GM23338 (cell line): ENCODE data around the gene CHORDC1. TPM values are rescaled to one million over a fixed set of nuclear protein-coding genes. Genes with fewer than 3 reads are reported as not detected.

ENCODE experiments used
- ATAC-seq: fragments of 200-7000 bp; cut with Tn5 transposase; 3 replicates; pipeline ENCODE4 v1.9.1; 2020
- DNase-seq: peaks from one replicate; pipeline ENCODE4 v3.0.0-alpha.2; 2015; ENCODE audit warnings: low spot score
- H2AFZ ChIP-seq: fragments of 200-600 bp; sonication (generic); 2 replicates; pipeline ENCODE4 v1.8.0; 2016; ENCODE audit warnings: antibody characterized with exemption, mild to moderate bottlenecking, moderate library complexity
- H3F3A ChIP-seq: fragments of 200-600 bp; sonication (generic); replicated peaks from 2 replicates; pipeline ENCODE4 v1.8.0; 2017; ENCODE audit warnings: antibody characterized with exemption, mixed run types, low read depth
- H3K27ac ChIP-seq: fragments of 200-600 bp; sonication (generic); 2 replicates; pipeline ENCODE4 v1.6.1; 2016; ENCODE audit warnings: low read depth
- H3K27me3 ChIP-seq: fragments of 200-600 bp; sonication (generic); 2 replicates; pipeline ENCODE4 v1.8.0; 2016; ENCODE audit warnings: mild to moderate bottlenecking, mixed run types, moderate library complexity; ENCODE audit not compliant: insufficient read depth
- H3K36me3 ChIP-seq: fragments of 200-600 bp; sonication (generic); 2 replicates; pipeline ENCODE4 v1.8.0; 2016; ENCODE audit warnings: mild to moderate bottlenecking; ENCODE audit not compliant: insufficient read depth
- H3K4me1 ChIP-seq: fragments of 200-600 bp; sonication (generic); 2 replicates; pipeline ENCODE4 v1.8.0; 2016; ENCODE audit warnings: mild to moderate bottlenecking, moderate library complexity; ENCODE audit not compliant: insufficient read depth
- H3K4me2 ChIP-seq: fragments of 200-600 bp; sonication (generic); 2 replicates; pipeline ENCODE4 v1.7.1; 2017; ENCODE audit warnings: mixed run types
- H3K4me3 ChIP-seq: fragments of 200-600 bp; sonication (generic); 2 replicates; pipeline ENCODE4 v1.6.1; 2016; ENCODE audit warnings: mixed run types
- H3K79me2 ChIP-seq: fragments of 200-600 bp; sonication (generic); replicated peaks from 2 replicates; pipeline ENCODE4 v1.8.0; 2017; ENCODE audit warnings: mild to moderate bottlenecking; ENCODE audit not compliant: insufficient read depth
- H3K9me2 ChIP-seq: fragments of 200-600 bp; sonication (generic); 2 replicates; pipeline ENCODE4 v1.8.0; 2017; ENCODE audit not compliant: insufficient read depth
- H4K20me1 ChIP-seq: fragments of 200-600 bp; sonication (generic); replicated peaks from 2 replicates; pipeline ENCODE4 v1.8.0; 2017; ENCODE audit warnings: mild to moderate bottlenecking; ENCODE audit not compliant: insufficient read depth
- H3K27ac Mint-ChIP-seq: 2 replicates; pipeline ENCODE4 v1.8.0; 2020; ENCODE audit warnings: inconsistent platforms, mild to moderate bottlenecking, moderate library complexity, mixed read lengths
- H3K27me3 Mint-ChIP-seq: 3 replicates; pipeline ENCODE4 v1.8.0; 2022; ENCODE audit warnings: low read depth, mild to moderate bottlenecking, moderate library complexity, mixed read lengths, inconsistent platforms; ENCODE audit not compliant: insufficient read depth, poor library complexity
- H3K36me3 Mint-ChIP-seq: 3 replicates; pipeline ENCODE4 v1.8.0; 2021; ENCODE audit warnings: low read depth, mild to moderate bottlenecking, inconsistent platforms, moderate library complexity, mixed read lengths
- H3K4me1 Mint-ChIP-seq: 3 replicates; pipeline ENCODE4 v1.8.0; 2020; ENCODE audit warnings: mild to moderate bottlenecking, inconsistent platforms, mixed read lengths
- H3K4me3 Mint-ChIP-seq: 3 replicates; pipeline ENCODE4 v1.8.0; 2021; ENCODE audit warnings: moderate library complexity, mild to moderate bottlenecking, inconsistent platforms, mixed read lengths
- H3K9me3 Mint-ChIP-seq: 3 replicates; pipeline ENCODE4 v1.8.0; 2020; ENCODE audit warnings: moderate library complexity, mild to moderate bottlenecking, inconsistent platforms, mixed read lengths
- CTCF ChIP-seq, 2 experiments: fragments of 200-600 bp in 1 of 2; sonication (generic) in 1 of 2; conservative IDR thresholded peaks; 2 replicates each; pipeline versions ENCODE4 v1.5.1 to v1.6.1; 2016 to 2017; ENCODE audit warnings: antibody characterized with exemption in 2 of 2, low read depth in 2 of 2, mild to moderate bottlenecking in 2 of 2, moderate library complexity in 1 of 2
- ETS1 ChIP-seq: IDR thresholded peaks from 2 replicates; pipeline ENCODE4 v1.6.1; 2016; ENCODE audit warnings: antibody characterized with exemption
- EZH2phosphoT487 ChIP-seq: fragments of 200-600 bp; sonication (generic); IDR thresholded peaks from one replicate; pipeline ENCODE4 v1.8.1; 2018; ENCODE audit warnings: antibody characterized with exemption; ENCODE audit not compliant: unreplicated experiment
- JUNB ChIP-seq: IDR thresholded peaks from one replicate; pipeline ENCODE4 v1.6.1; 2016; ENCODE audit warnings: antibody characterized with exemption; ENCODE audit not compliant: unreplicated experiment
- POLR2AphosphoS5 ChIP-seq: IDR thresholded peaks from 2 replicates; pipeline ENCODE4 v1.6.1; 2016; ENCODE audit warnings: antibody characterized with exemption, low read depth
- REST ChIP-seq: IDR thresholded peaks from one replicate; pipeline ENCODE4 v1.6.1; 2018; ENCODE audit warnings: antibody characterized with exemption; ENCODE audit not compliant: unreplicated experiment
- STAT1 ChIP-seq: IDR thresholded peaks from one replicate; pipeline ENCODE4 v1.6.1; 2016; ENCODE audit warnings: antibody characterized with exemption; ENCODE audit not compliant: unreplicated experiment
- ZNF114 ChIP-seq: fragments of 250-450 bp; sonication (Bioruptor Pico); IDR thresholded peaks from 2 replicates; pipeline ENCODE4 v1.5.0; 2020; ENCODE audit warnings: mild to moderate bottlenecking, moderate library complexity
- ZNF331 ChIP-seq: fragments of 250-450 bp; sonication (Bioruptor Pico); IDR thresholded peaks from 2 replicates; pipeline ENCODE4 v1.5.0; 2020; ENCODE audit warnings: low read depth, mild to moderate bottlenecking, moderate library complexity
- polyA plus RNA-seq: library from polyadenylated mRNA; unstranded; fragments of >200 nt; fragmentation: Nextera tagmentation; extraction: Ambion mirVana; gene quantifications from 2 replicates; pipeline ENCODE4 v1.2.1, GENCODE V29; 2016
- total RNA-seq: library from RNA; depleted of rRNA; stranded (reverse); fragments of >200 nt; shearing (Covaris generic); gene quantifications from 2 replicates; pipeline ENCODE4 v1.2.3, GENCODE V29; 2014

CHORDC1 gene
- total and polyA plus RNA-seq, 2 experiments from 2014 or later = 109 to 192 TPM

GRCh38 chr11:90218606-90219005 lies 4.2 kb downstream of the CHORDC1 start:
- ATAC-seq = peak; percentile 70
- H3K4me1 Mint-ChIP-seq = peaks cover 41% of the 10 kb centered on the region
- peaks cover 47% of the 10 kb centered on the region for H4K20me1 ChIP-seq
- H3K36me3 ChIP-seq = 0 out of 2 replicates have a peak, but pooled peaks cover 9% of the 10 kb centered on the region
- H2AFZ ChIP-seq = no peak overlapping the region
- 0 out of 3 replicates have a peak, but pooled peaks cover 5% of the 10 kb centered on the region for H3K9me3 Mint-ChIP-seq
- H3K4me2 ChIP-seq = peak overlapping the region; percentile 49
- no peak overlapping the region for H3K27ac Mint-ChIP-seq
- peaks cover 45% of the 10 kb centered on the region for H3K4me1 ChIP-seq
- peak overlapping the region; percentile 11; the same call in 1 of the 2 replicates for H3K4me3 ChIP-seq
- TF ChIP-seq POLR2AphosphoS5 (no peak), CTCF (conservative IDR thresholded peaks at IDR 0.05; ENCODE audit: low read depth in 2 of 2) (peak in 1 of 2 experiments; percentile 45; a peak in 2 of 4 replicates), STAT1 (no peak)
- no peak overlapping the region for H3K27ac ChIP-seq
- peak; percentile 63 for DNase-seq
- peaks cover 30% of the 10 kb centered on the region for H3K36me3 Mint-ChIP-seq
- H3K27me3 ChIP-seq = no peaks in the 10 kb centered on the region
- no peaks in the 10 kb centered on the region for H3F3A ChIP-seq
- peaks cover 4% of the 10 kb centered on the region for H3K27me3 Mint-ChIP-seq
- H3K9me2 ChIP-seq = no peaks in the 10 kb centered on the region
- peaks cover 92% of the 10 kb centered on the region for H3K79me2 ChIP-seq
- no peak overlapping the region for H3K4me3 Mint-ChIP-seq

- ATAC-seq = no peak
- peak overlapping the region; percentile 42; the same call in 1 of the 2 replicates for H3K27ac Mint-ChIP-seq
- peaks cover 100% of the 10 kb centered on the region for H3K79me2 ChIP-seq
- no peak for TF ChIP-seq ZNF331 (CRISPR knock-in tag)
- TF ChIP-seq ZNF114 (CRISPR knock-in tag) = no peak
- TF ChIP-seq POLR2AphosphoS5 = no peak
- TF ChIP-seq ETS1 = no peak
- no peak for TF ChIP-seq EZH2phosphoT487
- no peak for TF ChIP-seq REST
- no peak for TF ChIP-seq CTCF (conservative IDR thresholded peaks at IDR 0.05; ENCODE audit: low read depth in 2 of 2)
- TF ChIP-seq JUNB = no peak
- TF ChIP-seq STAT1 = no peak
Measured at GRCh38 chr11:90216611-90217010, 6.2 kb downstream of the CHORDC1 start.

More at GRCh38 chr11:90216611-90217010, 6.2 kb downstream of the CHORDC1 start:
- H3K9me3 Mint-ChIP-seq = 0 out of 3 replicates have a peak, but pooled peaks cover 5% of the 10 kb centered on the region
- peaks cover 44% of the 10 kb centered on the region for H3K36me3 Mint-ChIP-seq
- H3K4me3 ChIP-seq = no peak overlapping the region
- H3K27me3 ChIP-seq = no peaks in the 10 kb centered on the region
- H3K4me1 ChIP-seq = peaks cover 43% of the 10 kb centered on the region
- no peaks in the 10 kb centered on the region for H3F3A ChIP-seq
- peaks cover 13% of the 10 kb centered on the region; the same call in 1 of the 2 replicates for H3K36me3 ChIP-seq
- H3K27me3 Mint-ChIP-seq = peaks cover 4% of the 10 kb centered on the region
- no peak for DNase-seq
- no peaks in the 10 kb centered on the region for H3K9me2 ChIP-seq
- no peak overlapping the region for H3K4me3 Mint-ChIP-seq
- 0 out of 2 replicates have a peak overlapping the region, but pooled peaks have one; percentile 6 for H3K4me2 ChIP-seq
- no peak overlapping the region for H3K27ac ChIP-seq
- H4K20me1 ChIP-seq = peaks cover 61% of the 10 kb centered on the region
- peaks cover 34% of the 10 kb centered on the region for H3K4me1 Mint-ChIP-seq
- no peak overlapping the region for H2AFZ ChIP-seq
